Activated CD4-positive, alpha-beta memory T cell treated with anti-CD3 and anti-CD28 coated beads for 36 hours (primary cell): ENCODE measurements around the gene NFAT5. TPM values are rescaled to one million over a fixed set of nuclear protein-coding genes. Genes with fewer than 3 reads are reported as not detected.
"Not testable (repeated sequence)": the region's sequence is repeated elsewhere in the genome, so short reads cannot be mapped to it uniquely, and the experiment has no call there.

Experiments used
- CTCF ChIA-PET: fragments of 350-600 bp; sonication (Branson Sonifier 250); formaldehyde crosslinking; loops from one replicate; lab custom pipeline; 2021; ENCODE audit warnings: antibody characterized with exemption, inconsistent platforms; lab: Charles Lee
- POLR2A ChIA-PET: fragments of 350-600 bp; sonication (Branson Sonifier 250); formaldehyde crosslinking; loops from one replicate; lab custom pipeline; 2021; ENCODE audit warnings: antibody characterized with exemption; lab: Charles Lee
- DNase-seq: peaks from one replicate; pipeline ENCODE4 v3.0.0-alpha.2; 2020
- H3K27ac Mint-ChIP-seq: one replicate; pipeline ENCODE4 v1.8.0; 2021; ENCODE audit warnings: mixed read lengths
- H3K27me3 Mint-ChIP-seq: one replicate; pipeline ENCODE4 v1.8.0; 2021; ENCODE audit warnings: mixed read lengths
- H3K36me3 Mint-ChIP-seq: one replicate; pipeline ENCODE4 v1.8.0; 2021; ENCODE audit warnings: mixed read lengths
- H3K4me1 Mint-ChIP-seq: one replicate; pipeline ENCODE4 v1.8.0; 2021; ENCODE audit warnings: low read depth, mixed read lengths
- H3K4me3 Mint-ChIP-seq: one replicate; pipeline ENCODE4 v1.8.0; 2021; ENCODE audit warnings: mild to moderate bottlenecking, mixed read lengths
- H3K9me3 Mint-ChIP-seq: one replicate; pipeline ENCODE4 v1.8.0; 2021; ENCODE audit warnings: mixed read lengths
- intact Hi-C: fragments of 100-400 bp; cut with micrococcal nuclease; formaldehyde crosslinking; loops from one replicate; pipeline ENCODE4 v1.15.1; 2023
- total RNA-seq, 2 experiments: library from RNA; stranded (reverse); gene quantifications; one replicate each; pipeline ENCODE4 v1.2.3, GENCODE V29; 2021

Gene NFAT5
- total RNA-seq, 2 experiments from 2014 or later = 28.2 to 32.7 TPM

DNA sequence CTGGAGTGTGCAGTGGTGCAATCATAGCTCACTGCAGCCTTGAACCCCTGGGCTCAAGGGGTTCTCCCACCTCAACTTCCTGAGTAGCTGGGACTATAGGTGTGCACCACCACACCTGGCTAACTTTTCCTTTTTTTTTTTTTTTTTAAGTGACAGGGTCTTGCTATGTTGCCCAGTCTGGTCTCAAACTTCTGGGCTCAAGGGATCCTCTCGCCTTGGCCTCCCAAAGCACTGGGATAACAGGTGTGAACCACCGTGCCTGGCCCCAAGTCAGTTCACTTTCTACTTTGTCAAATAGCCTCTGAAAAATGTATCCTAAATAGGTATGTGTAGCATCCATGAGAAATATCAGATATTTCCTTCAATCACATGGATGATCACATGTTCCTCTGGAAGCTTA, 9.9 kb upstream of the NFAT5 start:
- H3K36me3 Mint-ChIP-seq = no peaks in the 10 kb centered on the region
- ChIA-PET CTCF (interaction anchor here (1.1 kb wide), 1 partner anchor 13 kb away, joined by 3 read pairs; no protein-coding TSS in a partner anchor), POLR2A (no interaction called here)
- DNase-seq = no peak
- intact Hi-C loops = no loop called here
- H3K4me3 Mint-ChIP-seq = no peak overlapping the region
- peaks cover 14% of the 10 kb centered on the region for H3K4me1 Mint-ChIP-seq
- H3K27ac Mint-ChIP-seq = no peak overlapping the region
- H3K9me3 Mint-ChIP-seq = peaks cover 4% of the 10 kb centered on the region
- H3K27me3 Mint-ChIP-seq = no peaks in the 10 kb centered on the region

DNA sequence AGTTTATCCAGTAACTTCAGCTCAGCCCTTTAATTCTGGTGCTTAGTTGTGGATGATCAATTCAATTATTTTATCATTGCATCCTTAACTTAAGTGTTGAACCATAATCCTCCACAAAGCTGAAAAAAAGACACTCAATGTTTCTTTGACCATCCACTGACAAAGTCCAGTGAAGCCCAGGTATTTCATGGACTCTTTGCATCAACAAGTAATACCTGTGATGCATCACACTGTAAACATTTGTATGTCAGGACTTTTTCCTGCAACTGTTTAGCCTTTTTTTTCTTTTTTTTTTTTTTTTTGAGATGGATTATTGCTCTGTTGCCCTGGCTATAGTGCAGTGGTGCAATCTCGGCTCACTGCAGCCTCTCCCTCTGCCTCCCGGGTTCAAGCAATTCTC, 6.6 kb upstream of the NFAT5 start:
- ChIA-PET CTCF (interaction anchor here (0.9 kb wide), 1 partner anchor 163 kb away, joined by 4 read pairs; no protein-coding TSS in a partner anchor), POLR2A (no interaction called here)
- no peak overlapping the region for H3K4me3 Mint-ChIP-seq
- H3K27me3 Mint-ChIP-seq = no peaks in the 10 kb centered on the region
- no peaks in the 10 kb centered on the region for H3K36me3 Mint-ChIP-seq
- intact Hi-C loops = no loop called here
- no peak for DNase-seq
- H3K9me3 Mint-ChIP-seq = peaks cover 4% of the 10 kb centered on the region
- no peak overlapping the region for H3K27ac Mint-ChIP-seq
- H3K4me1 Mint-ChIP-seq = peaks cover 36% of the 10 kb centered on the region

DNA sequence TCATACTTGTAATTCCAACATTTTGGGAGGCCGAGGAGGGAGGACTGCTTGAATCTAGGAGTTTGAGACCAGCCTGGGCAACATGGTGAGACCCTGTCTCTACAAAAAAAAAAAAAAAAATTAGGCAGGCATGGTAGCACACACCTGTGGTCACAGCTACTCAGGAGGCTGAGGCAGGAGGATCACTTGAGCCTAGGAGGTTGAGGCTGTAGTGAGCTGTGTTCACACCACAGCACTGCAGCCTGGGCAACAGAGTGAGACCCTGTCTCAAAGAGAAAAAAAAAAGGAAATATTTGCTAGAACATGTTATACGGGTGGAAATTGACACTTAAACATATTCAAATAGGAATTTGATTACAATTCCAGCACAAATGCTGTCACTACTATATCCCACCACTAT, 4.4 kb upstream of the NFAT5 start:
- H3K4me1 Mint-ChIP-seq = peaks cover 24% of the 10 kb centered on the region
- H3K36me3 Mint-ChIP-seq, POLR2A ChIA-PET, DNase-seq, H3K4me3 Mint-ChIP-seq, CTCF ChIA-PET, H3K27ac Mint-ChIP-seq, H3K9me3 Mint-ChIP-seq, H3K27me3 Mint-ChIP-seq: not testable (repeated sequence)
- intact Hi-C loops = loop anchor here (10.0 kb wide), 1 partner anchor 807 kb away; no protein-coding TSS in a partner anchor

GRCh38 chr16:69561901-69562300, 3.9 kb upstream of the NFAT5 start:
- intact Hi-C loops = loop anchor here (10.0 kb wide), 1 partner anchor 807 kb away; no protein-coding TSS in a partner anchor
- CTCF ChIA-PET = no interaction called here
- H3K27ac Mint-ChIP-seq = no peak overlapping the region

DNA sequence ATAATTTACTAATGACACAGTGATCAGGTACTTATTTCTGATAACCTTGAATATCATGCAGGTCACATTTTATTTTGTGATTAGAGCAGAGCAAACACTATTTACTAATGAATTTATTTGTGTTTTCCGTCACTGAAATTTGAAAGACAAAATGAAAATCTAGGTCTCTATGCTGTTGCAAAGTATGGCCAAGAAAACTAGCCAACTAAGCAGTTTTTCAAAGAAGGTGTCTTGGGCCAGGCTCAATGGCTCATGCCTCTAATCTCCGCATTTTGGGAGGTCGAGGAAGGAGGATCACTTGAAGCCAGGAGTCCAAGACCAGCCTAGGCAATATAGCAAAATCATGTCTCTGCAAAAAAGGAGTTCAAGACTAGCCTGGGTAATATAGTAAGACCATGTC, 3.0 kb upstream of the NFAT5 start:
- DNase-seq = no peak
- Mint-ChIP-seq H3K4me1 (peaks cover 29% of the 10 kb centered on the region), H3K27ac (no peak overlapping the region), H3K4me3 (no peak overlapping the region), H3K36me3 (peaks cover 15% of the 10 kb centered on the region), H3K27me3 (no peaks in the 10 kb centered on the region), H3K9me3 (no peaks in the 10 kb centered on the region)
- intact Hi-C loops = loop anchor here (10.0 kb wide), 1 partner anchor 808 kb away; no protein-coding TSS in a partner anchor
- CTCF ChIA-PET = no interaction called here
- POLR2A ChIA-PET = no interaction called here

More at GRCh38 chr16:69561901-69562300, 3.9 kb upstream of the NFAT5 start:
- no peaks in the 10 kb centered on the region for H3K27me3 Mint-ChIP-seq
- no peak overlapping the region for H3K4me3 Mint-ChIP-seq
- H3K36me3 Mint-ChIP-seq = peaks cover 6% of the 10 kb centered on the region
- H3K9me3 Mint-ChIP-seq = peaks cover 4% of the 10 kb centered on the region
- POLR2A ChIA-PET = no interaction called here
- peaks cover 24% of the 10 kb centered on the region for H3K4me1 Mint-ChIP-seq
- DNase-seq = no peak

DNA sequence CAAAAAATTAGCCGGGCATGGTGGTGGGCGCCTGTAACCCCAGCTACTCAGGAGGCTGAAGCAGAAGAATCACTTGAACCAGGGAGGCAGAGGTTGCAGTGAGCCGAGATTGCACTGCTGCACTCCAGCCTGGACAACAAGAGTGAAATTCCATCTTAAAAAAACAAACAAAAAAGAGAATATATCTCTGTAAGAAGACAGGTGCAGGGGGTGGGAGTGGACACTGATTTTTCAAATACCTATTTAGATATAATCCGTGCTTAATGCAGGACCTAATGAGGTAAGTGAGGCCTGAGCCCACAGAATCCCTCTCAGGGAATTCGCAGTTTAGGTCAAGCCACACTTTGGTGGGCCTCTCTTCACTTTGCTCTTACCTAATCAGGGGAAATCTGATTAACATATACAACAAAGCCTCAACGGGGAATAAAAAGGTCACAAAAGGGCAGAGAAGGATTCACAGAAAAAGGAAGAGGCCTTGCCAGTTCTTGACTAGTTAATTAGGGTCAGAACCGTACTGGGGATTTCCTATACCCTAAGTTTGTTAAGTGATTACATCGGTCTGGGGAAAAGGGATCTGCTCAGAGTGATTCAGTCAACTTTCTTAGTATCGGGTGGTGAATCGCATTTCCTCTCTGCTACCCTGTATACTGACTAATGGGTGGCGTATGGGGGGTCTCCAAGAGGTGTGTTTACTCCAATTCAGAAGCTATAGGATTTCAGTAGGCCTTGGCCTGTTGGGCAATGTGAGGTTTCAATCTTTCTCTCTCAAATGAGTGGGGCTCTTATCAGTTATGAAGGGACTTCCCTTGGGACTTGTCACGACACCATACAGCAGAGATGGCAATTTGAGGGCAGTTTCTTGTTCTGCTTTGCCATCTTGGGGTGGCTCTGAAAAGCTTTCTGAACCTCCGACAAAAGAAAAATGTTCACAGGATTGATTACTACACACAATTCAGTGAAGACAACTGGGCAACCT, 1.9 kb upstream of the NFAT5 start:
- peaks cover 35% of the 10 kb centered on the region for H3K4me1 Mint-ChIP-seq
- peak overlapping the region; percentile 82 for H3K4me3 Mint-ChIP-seq
- CTCF ChIA-PET = interaction anchor here (0.9 to 2.8 kb wide), 11 partner anchors 33 to 199 kb away, joined by 3 to 23 read pairs (median 3); partner anchors contain the start of gene CYB5B
- H3K27ac Mint-ChIP-seq = peak overlapping the region; percentile 93
- H3K36me3 Mint-ChIP-seq = peaks cover 15% of the 10 kb centered on the region
- peak; percentile 83 for DNase-seq
- no peaks in the 10 kb centered on the region for H3K27me3 Mint-ChIP-seq
- no peaks in the 10 kb centered on the region for H3K9me3 Mint-ChIP-seq
- intact Hi-C loops = loop anchor here (1.0 to 10.0 kb wide), 12 partner anchors 34 to 809 kb away; partner anchors contain the start of genes COG8, CYB5B, NIP7 and NOB1
- POLR2A ChIA-PET = interaction anchor here (0.8 to 1.6 kb wide), 12 partner anchors 12 to 430 kb away, joined by 3 to 10 read pairs (median 4); partner anchors contain the start of genes CYB5B and NOB1

GRCh38 chr16:69564845-69565670, 708 bp upstream of the NFAT5 start:
- H3K4me3 Mint-ChIP-seq = peak overlapping the region; percentile 82
- CTCF ChIA-PET = interaction anchor here (0.9 to 2.8 kb wide), 10 partner anchors 34 to 198 kb away, joined by 3 to 23 read pairs (median 4); partner anchors contain the start of gene CYB5B

DNA sequence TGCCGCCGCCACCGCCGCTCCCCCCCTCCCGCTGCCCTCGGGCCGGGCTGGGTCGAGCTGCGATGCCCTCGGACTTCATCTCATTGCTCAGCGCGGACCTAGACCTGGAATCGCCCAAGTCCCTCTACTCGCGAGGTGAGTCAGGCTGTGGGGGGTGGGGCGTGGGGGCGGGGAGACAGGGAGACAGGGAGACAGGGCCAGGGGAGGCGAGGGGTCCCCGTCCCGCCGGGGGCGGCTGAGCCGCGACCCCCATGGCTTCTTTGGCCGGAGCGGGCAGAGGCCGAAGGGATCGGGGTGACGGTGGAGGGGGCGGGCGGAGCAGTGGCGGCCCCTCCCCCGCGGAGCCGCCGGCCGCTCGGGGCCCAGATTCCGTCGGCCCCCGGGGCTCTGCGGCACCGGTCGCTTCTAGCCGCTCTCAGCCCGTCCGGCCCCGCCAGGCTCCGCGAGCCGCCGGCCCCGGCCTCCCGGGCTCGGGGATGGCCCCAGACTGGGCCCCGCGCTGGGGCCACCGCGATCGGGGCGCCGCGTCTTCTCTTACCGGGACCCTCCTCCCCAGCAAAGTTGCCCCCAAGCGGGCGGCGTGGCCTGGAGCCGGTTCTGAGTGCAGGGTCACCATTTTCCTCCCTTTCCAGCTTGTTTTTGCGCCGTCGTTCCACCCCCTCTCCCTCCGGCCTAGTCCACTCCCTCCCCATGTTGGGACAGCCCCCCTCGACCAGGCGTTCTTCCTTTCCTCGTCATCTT, 644 bp downstream of the NFAT5 start:
- Mint-ChIP-seq H3K27ac (peak overlapping the region; percentile 94), H3K9me3 (no peaks in the 10 kb centered on the region), H3K36me3 (peaks cover 20% of the 10 kb centered on the region), H3K4me3 (peak overlapping the region; percentile 96), H3K27me3 (no peaks in the 10 kb centered on the region), H3K4me1 (peaks cover 45% of the 10 kb centered on the region)
- DNase-seq = peak; percentile 62
- intact Hi-C loops = loop anchor here (10.0 kb wide), 1 partner anchor 812 kb away; no protein-coding TSS in a partner anchor
- CTCF ChIA-PET = interaction anchor here (0.8 to 3.4 kb wide), 3 partner anchors 46 to 188 kb away, joined by 3 to 19 read pairs (median 4); partner anchors contain the start of gene NOB1
- POLR2A ChIA-PET = interaction anchor here (0.7 to 1.7 kb wide), 4 partner anchors 36 to 228 kb away, joined by 3 to 4 read pairs (median 4); no protein-coding TSS in a partner anchor

More at GRCh38 chr16:69564845-69565670, 708 bp upstream of the NFAT5 start:
- DNase-seq = no peak
- POLR2A ChIA-PET = interaction anchor here (0.8 to 1.7 kb wide), 12 partner anchors 11 to 432 kb away, joined by 3 to 10 read pairs (median 4); partner anchors contain the start of gene CYB5B
- Mint-ChIP-seq H3K27me3 (no peaks in the 10 kb centered on the region), H3K4me1 (peaks cover 45% of the 10 kb centered on the region), H3K27ac (peak overlapping the region; percentile 93), H3K36me3 (peaks cover 19% of the 10 kb centered on the region), H3K9me3 (no peaks in the 10 kb centered on the region)
- intact Hi-C loops = loop anchor here (1.0 to 10.0 kb wide), 12 partner anchors 35 to 810 kb away; partner anchors contain the start of genes COG8, CYB5B, NIP7 and NOB1

DNA sequence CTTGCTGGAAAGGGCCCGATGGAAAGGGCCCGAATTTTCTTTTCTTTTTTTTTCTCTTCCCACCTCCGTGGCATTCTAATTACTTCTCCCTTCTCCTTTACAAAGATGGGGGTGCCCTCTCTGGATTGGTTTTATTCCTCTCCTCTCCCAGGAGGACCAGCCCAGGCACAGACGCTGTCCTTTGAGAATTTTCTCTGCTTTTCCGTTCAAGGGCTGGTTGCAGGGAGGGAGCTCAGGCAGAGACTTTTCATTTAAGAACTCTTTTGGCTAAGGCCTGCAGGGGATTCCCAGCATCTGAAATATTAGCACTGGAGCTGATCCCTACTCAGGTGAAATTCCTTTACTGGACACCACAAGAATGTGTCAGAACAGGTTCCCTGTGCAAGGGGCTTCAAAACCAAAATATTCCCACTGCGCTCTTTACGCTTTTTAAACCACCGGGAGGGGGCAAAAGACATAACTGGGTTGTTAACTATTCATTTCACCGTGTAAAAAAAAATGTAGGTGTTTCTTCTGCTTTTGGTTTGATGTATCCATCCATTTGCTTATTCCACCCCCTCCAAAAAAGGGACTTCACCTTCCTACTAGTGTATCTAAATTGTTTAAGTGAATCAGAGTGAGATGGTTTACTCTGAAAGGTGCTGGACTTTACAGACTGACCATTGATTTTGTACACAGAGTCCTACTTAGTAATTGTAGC, 1.4 kb downstream of the NFAT5 start:
- peak overlapping the region; percentile 94 for H3K27ac Mint-ChIP-seq
- CTCF ChIA-PET = interaction anchor here (0.7 to 3.4 kb wide), 4 partner anchors 46 to 187 kb away, joined by 3 to 19 read pairs (median 4); partner anchors contain the start of gene NOB1
- intact Hi-C loops = loop anchor here (10.0 kb wide), 1 partner anchor 812 kb away; no protein-coding TSS in a partner anchor
- peaks cover 41% of the 10 kb centered on the region for H3K4me1 Mint-ChIP-seq
- POLR2A ChIA-PET = interaction anchor here (0.6 to 1.0 kb wide), 3 partner anchors 15 to 228 kb away, joined by 3 read pairs; no protein-coding TSS in a partner anchor
- DNase-seq = peak; percentile 39
- H3K4me3 Mint-ChIP-seq = peak overlapping the region; percentile 96
- no peaks in the 10 kb centered on the region for H3K9me3 Mint-ChIP-seq
- H3K36me3 Mint-ChIP-seq = peaks cover 20% of the 10 kb centered on the region
- no peaks in the 10 kb centered on the region for H3K27me3 Mint-ChIP-seq

- POLR2A ChIA-PET = interaction anchor here (0.5 to 0.9 kb wide), 2 partner anchors 121 to 186 kb away, joined by 3 read pairs; partner anchors contain the start of gene NOB1
Measured at GRCh38 chr16:69568676-69569075, 2.9 kb downstream of the NFAT5 start.

More at GRCh38 chr16:69568676-69569075, 2.9 kb downstream of the NFAT5 start:
- Mint-ChIP-seq H3K4me3 (no peak overlapping the region), H3K27me3 (no peaks in the 10 kb centered on the region), H3K4me1 (peaks cover 34% of the 10 kb centered on the region), H3K9me3 (no peaks in the 10 kb centered on the region), H3K27ac (peak overlapping the region; percentile 9), H3K36me3 (peaks cover 20% of the 10 kb centered on the region)
- CTCF ChIA-PET = interaction anchor here (0.7 to 3.4 kb wide), 4 partner anchors 9 to 689 kb away, joined by 3 to 19 read pairs (median 5); no protein-coding TSS in a partner anchor
- intact Hi-C loops = loop anchor here (10.0 kb wide), 1 partner anchor 814 kb away; no protein-coding TSS in a partner anchor
- DNase-seq = no peak
